HG03097 (cell line): Measurements from ENCODE around the gene SDC1.

Experiments used
- ATAC-seq: cut with Tn5 transposase; IDR thresholded peaks from one replicate; pipeline ENCODE4 v1.9.1; 2021; ENCODE audit not compliant: unreplicated experiment, low FRiP score

Gene SDC1

DNA sequence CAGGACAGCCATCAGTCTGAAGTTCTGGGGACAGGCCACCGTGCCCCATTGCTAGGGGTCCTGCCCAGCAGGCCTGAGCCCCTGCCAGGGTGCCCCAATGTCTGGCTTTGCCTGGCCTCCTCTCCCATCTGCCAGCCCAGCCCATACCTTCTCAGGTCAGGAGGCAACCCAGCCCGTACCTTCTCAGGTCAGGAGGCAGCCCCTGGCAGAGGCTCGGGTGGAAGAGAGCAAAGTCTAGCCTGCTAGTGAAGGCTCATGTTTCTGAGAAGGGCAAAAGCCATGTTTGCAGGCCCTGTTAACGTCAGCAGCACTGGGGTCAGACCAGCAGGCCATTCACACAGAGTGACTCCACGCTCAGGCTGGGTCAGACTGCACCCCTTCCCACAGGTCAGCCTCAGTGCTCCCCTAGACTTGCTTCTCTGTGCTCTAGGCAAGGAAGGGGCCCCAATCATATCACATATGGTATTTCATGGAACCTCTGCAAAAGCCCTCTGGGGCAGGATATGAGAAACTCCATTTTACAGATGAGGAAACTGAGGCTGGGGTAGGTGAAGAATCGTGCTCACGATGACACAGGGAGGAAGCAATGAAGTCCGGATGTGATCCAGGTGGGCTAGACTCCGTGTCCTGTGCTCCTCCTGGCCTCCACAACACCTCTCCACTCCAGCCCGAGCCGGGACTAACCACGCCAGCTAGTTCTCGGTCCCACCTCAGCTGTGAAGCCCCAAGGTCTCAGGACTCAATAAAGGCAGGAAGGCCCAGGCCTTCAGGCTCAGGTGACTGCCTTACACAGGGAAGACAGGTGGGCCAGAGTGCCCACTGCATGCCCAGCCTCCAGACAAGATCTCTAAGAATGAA, 9.5 kb downstream of the SDC1 start:
- no peak for ATAC-seq

DNA sequence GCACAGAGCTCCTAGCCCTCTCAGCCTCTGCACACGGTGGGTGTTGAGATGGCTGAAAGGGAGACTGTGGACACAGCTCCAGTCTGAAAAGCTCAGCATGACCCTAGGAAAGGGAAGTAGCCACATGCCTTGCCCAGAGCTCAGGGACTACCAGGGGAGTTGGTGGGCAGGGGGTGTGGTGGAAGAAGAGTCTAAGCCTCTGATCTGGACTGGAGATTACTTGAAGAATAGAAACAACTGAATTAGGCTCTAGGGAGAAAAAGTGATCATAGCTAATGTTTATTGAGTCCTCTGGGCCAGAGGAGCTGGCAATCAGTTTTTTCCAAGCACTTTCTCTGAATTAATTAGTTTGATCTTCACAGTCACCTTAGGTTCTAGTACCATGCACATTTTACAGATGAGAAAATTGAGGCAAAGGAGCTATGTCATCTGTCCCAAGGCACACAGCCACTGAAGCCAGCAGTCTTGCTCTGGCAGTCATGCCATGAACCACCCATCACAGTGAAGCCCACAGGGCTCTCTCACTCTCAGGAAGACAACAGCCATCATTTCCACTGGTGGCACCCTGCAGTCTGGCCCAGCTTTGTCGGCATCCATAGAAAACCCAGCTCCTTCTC, 10.3 kb downstream of the SDC1 start:
- ATAC-seq, result no peak

DNA sequence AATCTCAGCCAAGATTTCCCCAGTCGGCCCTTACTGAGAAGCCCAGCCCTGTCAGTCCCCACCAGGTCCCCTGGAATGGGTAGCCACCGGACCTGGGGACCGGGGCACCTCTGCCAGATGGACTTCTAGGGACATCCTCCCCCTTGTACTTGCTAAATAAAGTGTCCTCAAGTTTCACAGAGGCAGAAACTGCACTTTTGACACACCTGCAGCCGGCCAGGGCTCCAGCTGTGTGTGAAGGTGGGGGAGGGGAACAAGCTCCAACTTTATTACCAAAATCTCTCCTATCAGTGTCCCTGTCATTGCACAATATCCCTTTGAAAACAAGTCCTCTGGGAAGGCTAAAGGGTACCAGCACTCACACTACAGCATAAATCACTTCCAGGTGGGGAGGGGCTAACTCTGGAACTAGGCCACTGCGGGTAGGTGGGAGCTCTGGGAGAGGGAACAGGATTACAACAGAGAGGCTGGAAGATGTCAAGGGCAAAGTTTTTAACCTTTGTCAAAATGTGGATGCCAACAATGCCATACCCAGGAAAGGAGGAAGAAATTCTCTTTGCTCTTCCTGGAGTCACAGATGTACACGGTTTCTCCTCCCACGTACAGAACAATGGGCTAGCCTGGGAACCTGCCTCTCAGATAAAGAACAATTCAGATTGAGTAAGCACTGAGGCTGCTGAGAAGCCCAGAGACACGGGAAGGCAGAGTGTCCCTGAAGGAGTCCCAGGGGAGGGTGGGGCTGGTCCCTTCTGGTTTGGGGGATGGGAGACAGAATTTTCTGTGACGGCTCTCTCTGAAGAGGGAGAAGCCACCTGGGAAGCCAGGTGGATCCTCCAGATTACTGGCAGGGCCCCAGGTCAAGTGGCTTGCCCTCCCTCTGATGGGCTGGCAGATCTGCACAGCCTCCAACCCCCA, 11.0 kb downstream of the SDC1 start:
- no peak for ATAC-seq

DNA sequence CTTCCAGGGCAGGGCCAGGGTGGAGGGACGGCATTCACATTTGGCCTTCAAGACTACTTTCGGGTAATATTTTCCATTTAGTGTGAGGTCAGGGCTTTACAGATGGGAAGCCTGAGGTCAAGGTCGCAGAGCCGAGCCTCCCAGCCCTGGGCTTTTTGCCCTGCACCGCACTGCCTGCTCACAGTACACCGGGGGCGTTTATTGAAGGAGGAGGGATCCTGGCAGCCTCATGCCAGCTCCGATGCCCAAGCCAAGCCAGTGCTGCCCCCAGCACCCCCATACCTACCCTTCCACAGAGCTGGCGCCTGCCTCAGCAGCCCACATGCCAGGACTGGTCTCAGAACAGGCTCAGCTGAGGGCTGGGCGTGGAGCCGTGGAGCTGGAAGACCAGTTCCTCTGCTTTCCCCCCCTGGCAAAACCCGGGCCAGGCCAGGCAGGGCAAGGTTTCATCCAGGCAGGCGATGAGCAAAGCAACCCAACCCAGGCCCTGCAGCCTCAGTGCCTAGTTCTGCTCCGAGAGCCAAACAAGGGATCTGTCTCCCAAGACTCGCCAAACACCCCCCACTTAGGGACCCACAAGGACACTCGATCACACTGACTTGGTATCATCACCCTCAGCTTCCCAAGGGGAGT, 11.9 kb downstream of the SDC1 start:
- ATAC-seq, result no peak

DNA sequence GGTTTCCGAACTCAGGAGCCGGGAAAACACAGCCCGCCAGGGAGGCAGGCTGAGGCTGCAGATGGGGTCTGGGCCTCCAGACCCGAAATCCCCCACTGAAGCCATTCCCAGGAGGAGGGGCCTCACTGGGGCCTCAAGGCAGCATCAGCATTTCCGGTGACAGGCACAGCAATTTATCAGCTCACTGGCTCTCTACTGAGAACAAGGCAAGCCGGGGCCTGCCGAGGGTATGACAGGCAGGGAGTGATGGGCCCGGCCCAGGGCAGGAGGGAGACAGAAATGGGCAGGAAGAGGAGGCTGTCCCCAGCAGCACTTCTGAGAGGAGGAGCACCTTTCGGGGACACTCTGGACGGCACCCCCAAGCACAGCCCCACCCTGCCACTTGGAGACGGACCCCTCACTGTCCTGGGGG, 12.5 kb downstream of the SDC1 start:
- ATAC-seq, result no peak

DNA sequence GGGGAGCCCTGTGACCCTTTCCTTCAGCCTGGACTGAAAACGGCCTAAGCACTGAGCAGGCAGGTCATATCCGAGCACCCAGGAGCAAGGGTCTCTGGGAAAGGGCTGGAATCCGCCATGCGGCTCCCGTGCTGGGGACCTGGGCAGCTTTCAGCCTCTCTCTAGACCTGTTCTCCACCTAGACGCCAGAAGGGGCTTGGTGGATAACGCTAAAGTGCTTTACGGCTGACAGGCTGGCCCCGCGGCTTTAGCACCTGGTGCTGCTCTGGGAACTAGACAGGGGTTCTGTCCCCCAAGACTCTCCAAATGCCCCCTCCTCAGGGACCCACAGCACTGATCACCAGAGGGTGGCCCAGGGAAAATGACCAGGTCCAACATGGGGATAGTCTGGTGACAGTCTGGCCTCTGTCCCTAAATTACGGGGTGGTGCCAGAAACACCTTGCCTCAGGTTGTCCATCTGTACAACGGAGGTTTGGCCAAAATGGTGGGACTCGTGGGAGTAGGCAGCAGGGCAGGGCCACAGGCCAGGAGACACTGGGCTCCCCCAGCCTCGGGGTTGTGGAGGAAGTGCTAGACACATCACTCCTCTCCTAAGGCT, 13.0 kb downstream of the SDC1 start:
- no peak for ATAC-seq

DNA sequence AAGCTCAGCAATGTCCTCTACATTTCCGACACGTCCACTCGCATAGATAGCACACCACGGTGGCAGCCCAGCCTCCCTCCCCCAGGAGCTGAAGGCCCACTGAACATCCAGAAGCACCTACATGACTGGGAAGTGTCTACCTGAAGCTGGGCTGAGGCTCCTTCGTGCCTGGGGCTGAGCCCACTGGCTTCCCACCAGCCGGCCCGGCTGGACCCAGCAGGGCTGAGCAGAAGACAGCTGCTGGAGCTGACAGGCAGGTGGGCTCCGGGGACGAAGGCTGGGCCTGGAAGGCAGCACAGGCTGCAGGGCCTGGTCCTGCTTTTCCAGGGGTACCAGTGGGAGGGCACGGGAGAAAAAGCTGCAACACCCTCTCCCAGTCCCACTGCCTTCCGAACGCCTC, 13.5 kb downstream of the SDC1 start:
- no peak for ATAC-seq

DNA sequence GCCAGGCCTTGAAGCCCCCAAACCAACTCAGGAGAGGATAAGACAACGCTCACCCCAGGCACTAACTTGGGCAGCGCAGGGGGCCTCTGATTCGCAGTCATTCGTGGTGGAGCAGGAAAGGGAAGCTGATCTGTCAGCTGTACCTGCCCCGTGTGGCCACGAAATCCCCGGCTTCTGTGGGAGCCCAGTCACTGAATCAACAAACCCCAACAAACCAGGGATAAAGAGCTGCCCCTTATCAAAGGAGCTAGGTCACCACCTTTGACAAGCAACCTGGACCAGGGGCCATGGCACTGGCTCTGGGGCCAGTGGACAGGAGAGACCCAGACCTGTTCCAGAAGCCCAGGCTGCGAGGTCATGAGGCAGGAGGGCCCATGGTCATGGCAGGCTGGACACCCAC, 14.5 kb downstream of the SDC1 start:
- ATAC-seq, result no peak

DNA sequence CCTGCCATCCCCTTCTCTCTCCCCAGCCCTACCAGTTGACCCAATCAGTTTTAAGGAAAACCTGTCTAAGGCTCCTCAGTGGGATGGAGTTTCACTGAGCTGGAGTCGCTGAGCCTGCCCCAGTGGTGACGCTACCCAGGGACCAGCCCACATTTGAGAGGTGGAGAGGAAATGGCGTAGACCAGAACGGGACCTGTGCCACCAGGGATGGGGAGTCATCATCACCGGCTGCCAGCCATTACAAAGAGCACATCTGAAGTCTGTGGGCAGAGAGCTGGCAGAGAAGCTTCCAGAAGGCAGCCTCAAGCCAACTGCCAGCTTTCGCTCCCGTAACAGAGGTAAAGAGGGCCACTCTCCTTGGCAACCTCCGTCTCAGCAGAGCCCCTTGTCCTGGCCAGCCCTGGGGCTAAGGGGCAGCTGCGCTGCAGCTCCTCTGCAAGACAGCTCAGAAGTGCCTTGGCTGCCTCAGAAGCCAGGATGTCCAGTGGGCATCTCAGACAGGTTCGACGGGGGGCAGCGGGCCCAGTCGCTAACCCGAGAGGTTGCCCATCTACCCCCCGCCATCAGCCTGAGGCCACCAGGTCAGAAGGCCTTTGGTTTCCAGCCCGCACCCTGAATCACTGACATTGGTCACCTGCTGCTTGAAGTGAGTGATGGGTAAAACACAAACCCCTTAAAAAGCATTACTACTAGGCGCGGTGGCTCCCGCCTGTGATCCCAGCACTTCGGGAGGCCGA, 15.4 kb downstream of the SDC1 start:
- ATAC-seq, result no peak

DNA sequence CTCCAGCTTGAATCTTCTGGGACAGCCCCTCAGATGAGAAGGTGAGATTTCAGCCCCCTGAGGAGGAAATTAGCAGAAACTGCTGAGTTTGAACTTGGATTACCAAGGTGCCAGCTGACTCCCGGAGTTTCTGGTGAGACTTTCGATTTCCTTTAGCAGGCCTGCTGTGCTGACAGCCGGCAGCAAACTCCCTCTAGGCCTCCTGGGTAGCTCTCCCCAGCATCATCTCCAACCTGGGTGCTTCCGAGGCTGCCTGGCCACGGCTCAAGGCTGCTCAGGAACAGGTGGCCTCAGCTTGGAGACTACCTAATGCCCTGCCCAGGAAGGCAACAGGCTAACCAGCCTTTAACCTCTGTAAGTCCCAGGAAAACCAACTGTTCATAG, 16.5 kb downstream of the SDC1 start:
- ATAC-seq, result no peak

DNA sequence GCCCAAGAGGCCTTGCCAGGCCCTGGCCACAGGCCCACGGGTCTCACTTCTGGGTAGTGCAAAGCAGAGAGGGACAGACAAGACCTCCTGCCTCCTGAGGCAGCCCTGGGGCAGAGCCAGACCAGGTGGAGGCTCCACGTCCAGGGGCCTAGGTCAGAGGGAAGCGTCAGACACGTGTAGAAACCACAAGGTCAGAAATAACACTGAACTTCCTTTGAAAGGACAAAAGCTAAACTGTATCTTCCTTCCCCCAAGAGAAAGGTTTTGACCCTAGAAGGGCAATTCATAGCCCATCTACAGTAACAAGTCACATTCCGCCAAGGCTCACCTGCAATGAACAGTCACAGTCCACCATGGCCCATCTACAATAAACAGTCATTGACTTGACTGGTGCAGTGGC, 17.9 kb downstream of the SDC1 start:
- no peak for ATAC-seq

DNA sequence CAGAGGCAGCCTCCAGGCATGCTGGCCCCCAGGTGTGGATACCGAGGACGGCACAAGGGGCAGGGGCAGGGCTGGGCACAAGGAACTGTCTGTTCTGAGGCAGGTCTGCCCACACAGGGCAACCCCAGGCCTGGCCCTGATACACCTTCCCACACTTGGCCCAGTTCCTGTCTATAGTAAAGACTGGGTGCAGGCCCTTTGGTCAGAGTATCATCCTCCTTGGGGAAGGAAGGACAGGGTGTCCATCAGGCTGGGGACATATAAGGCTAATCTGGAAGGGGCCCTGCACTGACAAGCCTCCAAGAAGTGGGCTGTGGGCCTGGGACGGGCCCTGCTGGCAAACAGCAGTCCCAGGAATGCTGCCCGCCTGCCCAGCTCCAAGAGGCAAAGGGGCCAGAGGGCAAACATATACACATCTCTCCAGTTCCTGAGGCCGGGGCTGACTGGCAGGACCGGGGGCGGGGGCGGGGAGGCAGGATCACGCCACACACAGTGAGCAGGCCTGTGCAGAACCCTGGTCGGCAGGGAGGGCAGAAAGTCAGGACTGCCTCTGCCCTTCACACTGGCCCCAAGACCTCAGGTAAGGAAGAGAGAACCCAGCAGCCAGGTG, 18.9 kb downstream of the SDC1 start:
- ATAC-seq, result no peak

DNA sequence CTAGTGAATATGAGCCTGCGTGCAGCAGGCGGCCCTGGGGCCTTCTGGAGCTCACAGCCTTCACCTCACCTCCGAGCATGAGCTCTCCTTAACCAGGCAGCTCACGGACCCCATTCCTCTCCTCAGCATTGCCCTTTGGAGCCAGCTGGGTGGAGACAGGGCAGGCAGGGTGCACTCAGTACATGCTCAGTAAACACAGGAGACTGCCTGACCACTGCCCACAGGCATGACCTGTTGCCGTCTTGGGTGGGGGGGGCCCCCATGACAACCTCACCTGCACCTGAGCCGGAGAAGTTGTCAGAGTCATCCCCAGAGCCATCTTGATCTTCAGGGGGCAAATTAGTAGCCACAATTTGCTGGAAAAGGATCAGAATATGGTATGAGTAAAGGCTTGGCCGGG, 19.9 kb downstream of the SDC1 start:
- no peak for ATAC-seq

DNA sequence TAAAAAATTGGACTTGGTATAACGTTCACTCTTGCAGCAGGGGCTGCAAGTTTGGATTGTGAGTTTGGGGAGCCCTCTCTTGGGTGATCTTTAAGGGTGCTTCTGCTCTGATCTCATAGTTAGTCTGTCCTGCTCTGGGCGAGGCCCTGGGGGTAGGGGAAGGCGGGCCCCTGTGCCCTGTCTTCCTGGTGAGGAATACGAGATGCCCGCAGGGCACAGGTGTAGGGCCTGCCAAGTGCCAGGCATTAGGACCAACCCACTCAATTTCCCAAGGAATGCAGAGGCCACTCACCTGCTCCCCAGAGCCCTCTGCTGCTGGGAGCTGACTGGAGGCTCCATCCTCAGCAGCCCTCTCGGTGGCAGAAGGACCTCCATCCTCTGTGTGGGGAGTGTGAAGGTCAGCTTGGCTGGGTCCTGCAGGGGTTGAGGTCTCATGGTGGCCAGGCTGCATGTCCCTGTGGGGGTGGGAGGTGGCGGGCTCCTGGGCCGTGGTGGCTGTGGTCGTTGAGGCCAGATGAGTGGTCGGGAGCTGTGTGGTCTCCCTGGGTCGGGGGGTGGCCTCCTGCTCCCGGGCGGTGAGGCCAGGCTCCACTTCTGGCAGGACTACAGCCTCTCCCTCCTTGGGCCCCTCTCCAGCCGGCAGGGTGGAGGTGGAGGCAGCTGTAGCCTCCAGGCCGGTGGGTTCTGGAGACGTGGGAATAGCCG, 21.3 kb downstream of the SDC1 start:
- ATAC-seq, result no peak

DNA sequence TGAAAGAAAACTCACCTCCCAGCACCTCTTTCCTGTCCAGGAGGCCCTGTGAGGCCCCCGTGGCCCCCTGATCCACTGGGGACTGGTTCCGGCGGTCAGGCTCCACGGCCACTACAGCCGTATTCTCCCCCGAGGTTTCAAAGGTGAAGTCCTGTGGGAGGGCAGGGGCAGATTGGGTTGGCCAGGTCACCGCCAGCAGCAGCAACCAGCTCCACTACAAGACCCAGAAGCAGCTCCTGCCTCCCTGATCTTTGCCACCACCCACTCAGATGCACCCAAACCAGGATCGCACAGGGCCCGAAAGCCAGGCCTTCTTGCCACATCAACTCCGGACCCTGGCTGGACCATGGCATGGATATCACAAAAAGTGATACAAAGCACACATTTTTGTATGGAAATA, 21.9 kb downstream of the SDC1 start:
- no peak for ATAC-seq

DNA sequence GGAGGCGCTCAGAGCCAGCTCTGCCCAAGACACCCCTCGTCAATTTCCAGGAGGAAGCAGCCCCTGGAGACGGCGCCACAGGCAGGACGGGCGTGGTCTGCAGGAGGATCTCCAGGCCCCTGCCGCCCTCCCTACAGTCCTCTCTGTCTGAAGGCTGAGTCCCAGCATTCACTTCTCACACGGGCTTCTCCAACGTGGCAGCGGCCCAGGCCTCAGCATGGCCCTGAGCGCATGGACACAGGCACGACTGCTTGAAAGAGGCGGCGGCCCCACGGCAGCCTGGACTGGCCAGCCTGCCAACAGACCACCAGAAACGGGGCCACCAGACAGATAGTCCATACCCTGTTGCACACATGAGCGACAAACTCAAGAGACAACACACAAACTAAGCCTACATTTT, 23.3 kb downstream of the SDC1 start:
- no peak for ATAC-seq

DNA sequence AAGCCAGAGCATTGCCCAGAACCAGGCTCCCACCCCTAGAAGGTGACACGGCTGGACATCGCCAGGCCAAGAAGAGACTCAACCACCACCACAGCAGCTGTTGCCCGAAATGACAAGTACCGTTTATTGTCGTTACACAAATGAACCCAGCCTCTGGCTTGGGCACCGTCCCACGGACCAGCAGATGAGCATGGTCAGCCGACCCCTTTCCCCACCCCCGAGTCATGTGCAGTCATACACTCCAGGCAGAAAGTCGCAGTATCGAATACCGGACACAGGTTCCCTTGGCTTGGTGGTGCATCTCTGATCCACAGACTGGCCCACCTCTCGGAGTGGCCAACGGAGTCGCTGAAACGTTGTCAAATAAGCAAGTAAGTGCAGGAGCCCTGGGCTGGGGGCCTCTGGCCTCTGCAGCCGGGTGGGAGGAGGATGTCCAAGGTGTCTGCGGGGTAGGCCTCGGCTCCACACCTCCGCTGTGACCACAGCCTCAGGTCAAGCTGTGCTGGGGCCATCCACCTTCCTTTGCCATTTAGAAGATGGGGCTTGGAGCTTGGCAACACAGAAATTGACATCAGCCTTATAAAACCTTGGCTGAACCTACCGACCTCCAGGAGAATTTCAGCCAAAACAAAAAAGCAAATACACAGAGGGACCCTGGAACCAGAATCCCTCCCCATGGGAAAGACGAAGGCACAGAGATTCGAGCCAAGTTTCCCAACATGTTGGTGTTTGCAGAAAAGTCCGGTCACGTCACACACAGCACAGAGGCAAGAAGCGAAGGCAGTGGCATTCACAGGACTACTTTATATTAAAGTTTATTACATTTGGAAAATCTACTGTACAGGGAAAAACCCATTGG, 24.0 kb downstream of the SDC1 start:
- ATAC-seq, result no peak
